ENCODE data around the gene VAMP8.

- TF ChIP-seq CTCF (IDR thresholded peaks at IDR 0.05): no peak
- TF ChIP-seq ZFX (IDR thresholded peaks at IDR 0.05; ENCODE audit: borderline replicate concordance): no peak
Observed at GRCh38 chr2:85611217-85611704, 33.9 kb downstream of the VAMP8 start.

Measured in 22Rv1 (cell line).